ENCODE results near the gene CD8A.
A peak's percentile ranks its signal among the peaks of the same experiment; 100 is the strongest.
"Not testable (repeated sequence)": the region's sequence is repeated elsewhere in the genome, so short reads cannot be mapped to it uniquely, and the experiment has no call there.

CD8A gene

DNA sequence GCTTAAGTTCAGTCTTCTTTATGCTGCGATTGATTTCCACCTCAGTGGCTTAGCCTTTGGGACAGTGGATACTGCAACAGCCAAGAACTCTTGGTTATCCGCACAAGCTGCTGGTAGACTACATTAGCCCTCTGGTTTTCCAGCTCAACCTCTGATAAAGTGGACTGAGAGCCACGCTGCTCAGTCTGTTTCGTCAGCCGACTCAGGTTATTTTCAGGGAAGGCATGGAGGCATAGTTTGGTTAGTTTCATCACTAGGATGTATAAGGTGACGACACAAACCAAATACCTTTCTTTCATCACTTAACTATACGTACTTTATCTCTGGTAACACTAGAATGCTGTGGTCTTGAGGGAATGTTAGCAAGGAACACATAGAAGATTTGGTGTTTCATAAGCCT is 14.2 kb downstream of the CD8A start:
- DNase-seq, result no peak

DNA sequence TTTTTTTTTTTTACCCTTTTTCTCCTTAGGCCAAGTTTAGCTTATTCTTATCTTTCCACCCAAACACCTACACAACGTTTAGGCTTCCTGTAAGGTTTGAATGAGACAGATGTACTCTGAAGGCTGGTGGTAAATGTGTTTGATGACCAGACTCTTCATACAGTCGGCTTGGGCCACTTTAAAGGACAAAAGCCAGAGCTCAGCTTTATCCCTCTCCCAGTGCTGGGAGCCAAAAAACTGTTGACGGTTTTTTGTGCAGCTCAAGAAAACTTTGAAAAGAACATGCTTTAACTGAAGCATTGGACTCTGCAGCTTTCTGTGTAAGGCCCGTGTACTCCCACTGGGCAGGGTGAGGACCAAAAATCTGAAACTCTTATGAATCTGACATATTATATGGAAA is 15.4 kb downstream of the CD8A start:
- no peak for DNase-seq

DNA sequence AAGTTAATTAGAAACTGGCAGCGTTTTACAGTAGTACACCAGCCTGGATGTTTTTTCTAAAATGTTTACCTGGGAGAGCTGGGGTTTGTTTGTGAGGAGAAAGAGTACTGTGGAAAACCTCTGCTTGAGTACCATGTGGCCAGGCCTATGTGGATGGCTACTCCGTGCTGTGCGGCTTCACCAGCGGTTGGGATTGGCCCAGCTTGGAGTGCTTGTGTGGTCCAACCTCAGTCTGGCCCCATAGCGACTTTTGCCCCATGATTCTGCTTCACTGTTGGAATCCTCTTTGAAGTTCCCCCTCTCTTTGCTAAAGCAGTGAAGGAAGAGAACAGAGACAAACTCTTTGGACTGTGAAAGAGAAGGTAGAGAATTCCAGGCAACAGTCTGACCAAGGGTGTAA is 15.9 kb downstream of the CD8A start:
- no peak for DNase-seq

DNA sequence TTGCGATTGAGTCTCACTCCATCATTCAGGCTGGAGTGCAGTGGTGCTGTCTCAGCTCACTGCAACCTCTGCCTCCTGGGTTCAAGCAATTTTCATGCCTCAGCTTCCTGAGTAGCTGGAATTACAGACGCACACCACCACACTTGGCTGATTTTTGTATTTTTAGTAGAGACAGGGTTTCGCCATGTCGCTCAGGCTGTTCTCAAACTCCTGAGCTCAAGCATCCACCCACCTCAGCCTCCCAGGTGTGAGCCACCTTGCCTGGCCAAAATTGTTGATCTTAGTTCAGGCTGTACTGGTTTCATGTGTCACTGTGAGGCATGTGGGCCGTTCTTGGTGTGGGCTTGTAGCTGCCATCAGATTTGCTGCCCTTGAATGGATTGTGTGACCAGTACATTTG is 18.1 kb downstream of the CD8A start:
- no peak for DNase-seq

DNA sequence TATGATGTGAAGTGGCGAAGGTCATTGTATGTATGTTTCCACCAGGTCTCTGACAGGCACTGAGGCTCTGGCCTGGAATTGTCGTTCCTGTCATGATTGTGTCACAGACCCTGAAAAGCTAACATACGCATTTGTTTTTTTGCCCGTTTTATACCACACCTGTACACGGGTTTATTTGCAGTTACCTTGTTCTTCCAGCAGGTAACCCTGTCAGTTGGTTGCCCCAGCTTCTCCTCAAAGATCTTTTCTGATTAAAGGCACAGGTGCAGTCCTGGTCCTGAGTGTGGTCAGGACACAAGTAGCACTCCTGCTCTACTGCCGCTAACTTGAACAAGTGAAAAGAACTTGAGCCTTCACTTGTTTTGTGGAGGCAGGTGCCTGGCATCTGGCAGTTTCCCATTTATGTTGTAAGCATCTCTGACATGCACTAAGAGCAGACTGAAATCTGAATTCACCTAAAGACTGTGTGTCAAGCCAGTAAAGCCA is 19.9 kb downstream of the CD8A start:
- DNase-seq, result no peak

DNA sequence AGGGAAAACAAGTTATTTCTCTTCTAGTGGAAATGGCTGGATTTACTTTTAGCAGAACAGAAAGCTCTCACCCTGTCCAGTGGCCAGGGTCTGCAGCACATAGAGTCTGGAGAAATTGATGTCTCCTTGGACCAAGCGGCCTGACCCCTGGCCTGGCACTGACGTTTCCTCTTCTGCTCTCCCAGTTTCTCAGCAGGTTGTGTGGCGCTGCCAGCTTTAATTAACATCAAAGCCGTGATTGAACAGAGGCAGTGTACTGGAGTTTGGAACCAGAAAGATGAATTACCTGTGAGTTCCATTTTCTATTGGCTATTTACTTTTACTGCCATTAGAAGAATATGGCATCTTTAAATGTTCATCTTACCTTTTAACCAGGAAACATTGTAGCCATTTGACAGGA is 20.9 kb downstream of the CD8A start:
- DNase-seq, result no peak

DNA sequence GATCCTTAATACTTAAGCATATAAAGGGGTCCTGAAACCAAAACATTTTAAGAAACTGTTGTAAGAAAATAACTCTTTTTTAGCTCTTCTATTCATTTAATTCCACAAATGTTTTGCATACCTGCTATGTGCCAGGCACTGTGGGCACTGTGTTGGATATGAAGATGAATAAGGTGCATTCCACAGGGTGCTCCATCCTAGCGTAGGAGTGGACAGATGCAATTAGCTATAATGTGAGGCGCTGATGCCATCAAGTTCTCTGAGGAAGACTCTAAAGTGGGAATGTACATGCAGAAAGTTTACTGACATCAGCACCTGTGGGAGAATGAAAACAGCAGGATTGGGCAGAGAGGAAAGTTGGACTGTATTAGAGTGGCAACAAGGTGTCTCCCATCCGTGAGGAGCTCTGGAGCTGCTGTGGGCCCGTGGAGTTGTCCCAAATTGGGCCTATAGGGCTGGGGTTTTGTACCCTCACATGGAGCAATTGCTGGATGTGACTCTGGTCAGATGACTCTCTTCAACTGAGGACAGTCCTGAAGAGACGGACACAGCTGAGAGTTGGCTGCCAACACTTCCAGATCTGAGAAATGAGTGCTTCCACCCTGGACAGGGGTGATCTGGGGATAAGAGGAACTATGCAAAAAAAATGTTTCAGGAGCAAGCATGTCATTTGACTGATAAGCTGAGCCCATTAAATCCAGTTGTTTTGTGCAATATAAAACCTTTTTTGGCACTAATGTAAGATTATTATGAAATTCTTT is 22.3 kb downstream of the CD8A start:
- no peak for DNase-seq

DNA sequence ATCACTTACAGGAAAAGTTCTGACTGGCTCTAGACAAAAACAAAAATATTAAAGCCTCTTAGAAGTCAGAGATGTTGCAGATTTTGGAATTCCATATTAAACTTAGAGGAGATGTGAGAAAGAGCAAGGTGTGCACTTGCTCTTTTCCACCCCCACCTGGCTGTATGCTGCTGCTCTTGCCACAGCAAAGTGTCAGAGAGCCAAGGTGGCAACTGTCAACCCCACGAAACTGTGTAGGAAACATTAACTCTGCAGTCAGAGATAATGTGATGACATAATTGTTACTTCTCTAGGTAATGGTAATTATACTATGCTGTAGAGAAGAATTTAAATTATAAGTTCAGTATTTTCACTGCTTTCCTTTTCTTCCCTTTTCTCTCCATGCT is 25.4 kb downstream of the CD8A start:
- no peak for DNase-seq

DNA sequence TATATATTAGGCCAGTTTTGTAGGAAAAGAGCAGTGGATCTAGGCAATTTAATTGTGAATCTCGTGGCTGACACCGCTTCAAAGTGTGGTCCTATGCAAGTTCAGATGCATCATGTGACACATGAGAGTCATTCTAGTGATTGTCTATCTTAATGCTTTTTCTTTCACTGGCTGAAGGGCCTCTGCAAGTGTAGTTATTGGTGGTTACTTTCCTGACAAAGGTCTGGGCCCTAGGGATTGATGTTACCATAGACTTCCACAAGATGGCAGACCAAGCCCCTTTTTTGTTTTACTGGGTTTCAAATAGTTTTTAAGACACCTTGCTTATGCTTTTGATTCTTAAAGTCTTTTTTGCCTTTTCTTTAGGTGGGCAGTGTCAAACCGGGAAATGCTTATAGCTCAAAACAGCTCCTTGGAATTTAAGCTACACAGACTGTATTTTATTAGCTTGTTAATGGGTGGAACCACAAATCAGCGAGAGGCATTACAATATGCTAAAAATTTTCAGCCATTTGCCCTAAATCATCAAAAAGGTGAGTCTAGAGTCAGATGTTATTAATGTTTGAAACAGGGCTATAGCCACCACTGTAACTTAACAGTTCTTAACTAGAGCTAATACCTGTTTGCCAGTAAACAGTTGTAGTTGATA is 25.9 kb downstream of the CD8A start:
- DNase-seq, result peak; percentile 15

DNA sequence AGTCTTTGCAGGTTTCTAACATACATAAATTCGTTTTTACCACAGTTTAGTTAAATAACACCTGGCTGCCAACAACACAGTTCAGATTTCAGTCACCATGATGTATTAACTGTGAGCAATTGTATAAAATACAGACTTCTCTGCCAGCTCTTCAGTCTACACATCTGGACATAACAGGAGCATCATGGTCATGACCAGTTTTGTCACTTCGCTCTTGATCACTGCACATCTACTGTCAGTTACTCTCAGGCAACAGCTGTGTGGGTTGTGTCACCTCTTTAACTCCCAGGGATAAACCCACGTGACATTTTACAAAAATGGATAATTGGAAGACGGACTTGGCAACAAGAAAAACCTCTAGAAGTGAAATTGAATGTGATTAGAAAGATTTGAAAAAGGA is 30.3 kb downstream of the CD8A start:
- DNase-seq, result no peak

DNA sequence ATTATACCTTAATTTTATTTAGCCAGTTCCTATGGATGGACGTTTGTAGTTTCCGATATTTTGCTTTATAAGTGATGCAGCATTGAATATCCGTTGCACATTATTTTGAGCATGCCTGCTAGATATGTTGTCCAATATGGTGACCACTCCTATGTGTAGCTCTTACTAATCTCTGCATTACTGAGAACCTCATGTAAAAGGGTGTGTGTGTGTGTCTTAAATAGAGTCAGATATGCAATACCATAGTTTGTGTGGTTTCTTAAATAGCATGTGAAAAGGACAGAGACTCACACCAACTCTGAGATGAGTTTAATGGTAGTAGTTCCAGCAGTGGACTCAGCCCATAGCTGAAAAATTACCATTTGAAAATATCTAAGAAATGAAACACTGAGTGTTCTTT is 32.3 kb downstream of the CD8A start:
- no peak for DNase-seq

DNA sequence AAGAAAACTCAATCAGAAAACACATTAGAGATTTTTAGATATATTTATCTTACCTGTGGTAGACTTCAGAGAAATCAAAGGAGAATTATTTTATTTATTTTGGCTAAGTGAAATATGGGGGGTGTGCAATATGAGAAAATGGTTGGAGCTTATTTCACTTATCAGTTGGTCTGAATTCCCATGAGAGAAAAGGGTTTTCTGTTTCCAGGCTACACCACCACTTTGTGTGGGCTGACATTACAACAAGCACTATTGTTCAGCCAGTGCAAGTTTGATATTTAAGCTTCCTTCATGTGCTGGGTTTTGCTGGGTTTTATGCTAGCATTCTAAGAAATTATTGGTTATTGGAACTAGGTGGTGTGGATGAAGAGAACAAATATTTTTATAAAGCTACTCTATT is 37.1 kb downstream of the CD8A start:
- no peak for DNase-seq

DNA sequence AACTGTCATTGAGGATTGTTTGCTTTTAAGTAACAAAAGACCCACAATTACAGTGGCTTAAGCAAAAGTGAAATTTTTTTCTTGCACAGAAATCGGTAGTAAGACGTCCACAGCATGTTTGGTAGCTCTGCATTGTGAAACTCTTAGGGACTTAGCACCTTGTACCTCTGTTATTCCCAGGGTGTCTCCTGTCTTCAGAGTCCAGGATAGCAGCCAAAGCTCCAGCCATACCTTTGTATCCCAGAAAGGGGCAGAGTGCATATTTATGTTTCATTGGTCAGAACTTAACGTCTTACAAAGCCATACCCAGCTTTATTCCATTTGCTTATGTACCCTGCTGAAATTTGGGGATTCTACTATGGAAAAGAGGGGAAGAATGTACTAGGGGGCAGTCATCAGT is 37.8 kb downstream of the CD8A start:
- no peak for DNase-seq

DNA sequence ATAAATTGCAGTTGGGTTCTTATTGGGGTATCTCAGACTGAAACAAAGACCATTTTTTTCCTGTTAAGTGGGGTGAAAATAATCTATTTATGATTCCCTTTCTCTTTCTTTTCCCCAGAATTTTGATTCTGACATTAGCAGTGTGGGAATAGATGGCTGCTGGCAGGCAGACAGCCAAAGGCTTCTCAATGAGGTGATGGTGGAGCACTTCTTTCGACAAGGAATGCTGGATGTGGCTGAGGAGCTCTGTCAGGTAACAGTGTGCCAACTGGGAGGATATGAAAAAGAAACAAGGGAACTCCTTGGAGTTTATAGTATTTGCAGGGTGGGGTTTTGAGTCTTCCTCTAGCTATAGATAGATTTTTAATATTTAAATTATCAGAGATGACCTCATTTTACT is 38.9 kb downstream of the CD8A start:
- no peak for DNase-seq

DNA sequence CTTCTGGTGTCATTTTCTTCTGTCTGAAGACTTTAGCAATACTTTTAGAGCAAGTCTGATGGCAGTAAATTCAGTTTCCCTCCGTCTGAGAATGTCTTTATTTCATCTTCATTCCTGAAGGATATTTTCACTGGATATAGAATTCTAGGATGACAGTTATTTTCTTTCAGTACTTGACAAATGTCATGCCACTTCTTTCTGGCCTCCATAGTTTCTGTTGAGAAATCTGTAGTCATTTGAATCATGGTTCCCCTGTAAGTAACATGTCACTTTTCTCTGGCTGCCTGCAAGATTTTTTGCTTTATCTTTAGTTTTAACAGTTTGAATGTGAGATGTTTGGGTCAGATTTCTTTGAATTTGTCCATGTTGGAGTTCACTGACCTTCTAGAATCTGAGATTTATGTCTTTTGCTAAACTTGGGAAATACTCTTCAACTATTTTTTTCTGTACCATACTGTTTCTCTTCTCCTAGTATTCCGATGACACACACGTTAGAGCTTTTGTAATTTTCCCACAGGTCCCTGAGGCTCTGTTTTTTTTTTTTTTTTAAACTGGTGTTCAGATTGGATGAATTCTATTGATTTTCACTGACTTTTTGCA is 40.4 kb downstream of the CD8A start:
- DNase-seq, result no peak

DNA sequence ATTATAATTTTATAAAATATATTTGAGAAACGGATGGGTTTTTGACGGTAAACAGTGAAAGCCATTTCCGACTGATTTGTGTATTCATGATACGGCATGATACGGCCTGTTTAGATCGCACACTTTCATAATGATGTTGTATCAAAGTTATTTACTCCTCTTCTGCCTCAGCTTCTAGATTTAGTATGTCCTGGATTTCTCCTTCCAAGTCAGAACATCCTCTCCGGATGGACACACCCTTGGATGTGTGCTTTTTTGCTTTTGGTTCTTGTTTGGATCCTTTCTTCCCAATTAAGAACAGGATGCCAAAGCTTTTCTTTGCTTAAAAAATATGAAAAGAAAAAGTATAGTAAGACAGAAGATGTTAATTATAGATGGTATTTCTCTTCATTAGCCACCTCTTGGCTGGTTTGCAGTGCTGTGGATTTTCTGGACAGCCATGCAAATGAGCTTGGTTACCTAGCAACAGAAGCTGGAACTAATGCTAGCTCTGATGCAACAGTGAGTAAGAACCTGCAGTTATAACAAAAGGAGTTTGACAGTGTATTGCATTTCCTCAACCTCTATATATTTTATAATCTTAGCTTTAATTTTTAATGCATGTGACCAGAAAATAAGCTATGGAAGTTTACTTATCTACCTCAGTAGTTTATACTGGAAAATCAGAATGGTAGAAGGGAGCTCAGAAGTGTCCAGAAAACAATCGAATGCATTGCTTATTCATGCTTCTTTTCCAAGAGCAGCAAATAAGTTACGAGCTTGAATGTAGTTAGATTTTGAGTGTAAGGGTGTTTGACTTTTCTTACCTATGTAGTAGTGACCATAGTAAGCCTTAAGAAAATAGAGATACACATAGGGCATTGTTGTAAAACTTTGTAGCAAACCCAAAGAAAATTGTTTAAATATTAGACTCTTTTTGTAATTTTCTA is 42.7 kb downstream of the CD8A start:
- DNase-seq, result no peak

DNA sequence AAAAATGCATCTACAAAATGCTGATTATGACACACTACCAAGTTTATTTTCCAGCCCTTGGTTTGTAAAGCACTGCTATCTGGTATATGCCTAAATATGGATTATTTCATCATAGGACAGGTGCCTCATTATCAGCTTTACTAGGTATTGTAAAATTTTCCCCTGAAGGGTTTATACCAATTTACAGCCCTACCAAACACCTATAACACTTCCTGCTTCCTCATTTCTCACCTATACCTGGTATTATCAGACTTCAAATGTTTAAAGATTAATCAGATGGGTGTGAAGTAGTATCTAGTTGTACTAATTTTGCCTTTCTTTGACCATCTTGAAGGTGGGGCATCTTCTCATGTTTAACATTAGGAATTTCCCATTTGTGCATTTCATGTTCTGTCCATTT is 43.8 kb downstream of the CD8A start:
- DNase-seq, result no peak

DNA sequence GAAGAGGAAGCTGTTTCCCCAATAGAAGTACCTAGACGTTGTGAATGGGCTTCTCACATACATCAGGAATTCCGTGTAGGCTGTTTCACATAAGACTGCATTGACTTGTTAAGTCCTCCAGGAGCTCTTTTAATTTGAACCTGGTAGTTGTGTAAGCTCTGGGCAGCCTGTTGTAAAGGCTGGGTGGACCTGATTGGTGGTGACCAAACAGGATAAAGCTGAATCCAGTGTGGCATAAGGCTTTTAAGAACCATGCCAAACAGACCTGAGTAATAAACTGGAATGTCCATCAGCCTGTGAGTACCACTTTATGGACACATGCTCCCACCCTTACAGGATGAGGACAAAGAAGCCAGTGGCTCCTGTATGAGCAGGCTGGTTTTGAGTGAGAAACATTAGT is 46.6 kb downstream of the CD8A start:
- no peak for DNase-seq

DNA sequence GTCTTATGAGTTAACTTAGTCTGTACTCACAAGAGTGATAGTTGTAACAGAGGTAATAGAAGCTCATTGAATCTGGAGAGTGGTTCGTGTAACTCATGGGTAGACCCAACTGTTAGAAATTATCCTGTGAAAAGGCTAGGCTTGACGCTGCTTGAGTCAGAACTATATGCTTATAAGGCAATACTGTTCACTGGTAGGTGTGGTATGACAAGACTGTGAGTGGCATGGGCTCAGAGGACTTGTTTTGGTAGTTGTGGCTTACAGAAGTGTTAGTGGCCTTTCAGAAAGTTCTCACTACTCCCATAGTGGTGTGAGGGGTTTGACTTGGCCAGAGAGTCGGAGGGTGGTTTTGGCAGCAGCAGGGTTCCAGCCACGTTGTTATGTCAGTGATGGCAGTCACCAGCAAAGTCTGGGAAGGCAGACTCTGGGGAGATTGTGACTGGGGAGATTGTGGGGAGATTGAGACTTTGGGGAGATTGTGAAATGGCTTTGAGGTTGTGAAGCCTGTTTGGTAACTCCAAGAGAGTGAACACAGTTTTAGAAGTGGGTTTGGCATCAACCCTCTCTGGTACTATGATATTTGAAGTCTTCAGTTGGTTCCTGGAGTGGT is 48.7 kb downstream of the CD8A start:
- DNase-seq, result not testable (repeated sequence)

DNA sequence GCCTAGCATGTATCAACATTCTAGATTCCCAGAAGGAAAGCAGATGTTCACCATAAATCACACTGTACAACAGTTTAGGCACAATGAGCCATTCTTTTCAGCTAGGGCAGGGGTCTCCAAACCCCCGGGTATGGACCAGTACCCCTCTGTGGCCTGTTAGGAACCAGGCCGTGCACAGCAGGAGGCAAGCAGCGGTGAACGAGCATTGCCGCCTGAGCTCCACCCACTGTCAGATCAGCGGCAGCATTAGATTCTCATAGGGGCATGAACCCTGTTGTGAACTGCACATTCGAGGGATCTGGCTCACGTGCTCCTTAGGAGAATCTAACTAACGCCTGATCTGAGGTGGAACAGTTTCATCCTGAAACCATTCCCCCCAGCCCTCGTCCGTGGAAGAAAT is 50.8 kb downstream of the CD8A start:
- DNase-seq, result not testable (repeated sequence)

DNA sequence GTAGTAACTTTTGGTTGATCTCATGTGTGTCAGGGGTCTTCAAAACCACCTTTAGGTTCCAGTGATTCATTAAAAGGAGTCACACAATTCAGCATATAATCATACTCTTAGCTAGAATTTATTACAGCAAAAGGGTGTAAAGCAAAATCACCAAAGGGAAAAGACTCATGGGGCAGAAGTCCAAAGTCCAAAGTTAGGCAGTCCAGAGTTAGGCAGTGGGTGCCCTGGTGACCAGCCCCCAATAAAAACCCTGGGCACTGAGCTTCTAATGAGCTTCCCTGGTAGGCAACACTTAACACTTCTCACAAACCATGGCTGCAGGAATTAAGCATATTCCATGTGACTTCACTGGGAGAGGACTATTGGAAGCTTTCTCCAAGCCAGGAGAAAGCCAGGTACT is 51.2 kb downstream of the CD8A start:
- not testable (repeated sequence) for DNase-seq

DNA sequence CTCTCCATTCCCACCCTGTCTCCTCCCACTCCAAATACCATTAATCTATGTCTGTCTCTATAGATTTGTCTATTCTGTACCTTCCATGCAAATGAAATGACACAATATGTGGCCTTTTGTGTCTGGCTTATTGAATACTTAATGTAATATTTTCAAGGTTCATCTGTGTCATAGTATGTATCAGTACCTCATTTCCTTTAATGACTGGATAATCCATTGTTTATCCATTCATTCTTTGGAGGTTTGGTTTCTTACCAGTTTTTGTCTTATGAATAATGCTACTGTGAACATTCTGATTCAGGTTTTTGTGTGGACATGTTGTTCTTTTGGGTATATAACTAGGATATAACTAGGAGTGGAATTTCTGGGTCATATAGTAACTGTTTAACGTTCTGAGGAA is 55.8 kb downstream of the CD8A start:
- not testable (repeated sequence) for DNase-seq
